Ovary (tissue), 3 donors: ENCODE data around the gene VEPH1.

Experiments used
- EP300 ChIP-seq: sonication (generic); formaldehyde crosslinking; IDR thresholded peaks from one replicate; pipeline ENCODE4 v1.6.1; 2017; ENCODE audit warnings: antibody characterized with exemption
- POLR2A ChIP-seq: fragments of 450-650 bp; IDR thresholded peaks from one replicate; pipeline ENCODE4 v1.6.1; 2017; ENCODE audit warnings: antibody characterized with exemption, mild to moderate bottlenecking, moderate library complexity
- TF ChIP-seq, protein P1 (sequence below), 3 donors: fragments of 450-650 bp in 2 of 3; fragments of 200-600 bp in 1 of 3; IDR thresholded peaks; one replicate each; pipeline versions ENCODE4 v1.5.1 to v1.8.0; 2016 to 2022; ENCODE audit warnings: antibody characterized with exemption in 3 of 3, mild to moderate bottlenecking in 1 of 3
- donor health status: DM: no; HTN: no; CAD: no.

DNA sequence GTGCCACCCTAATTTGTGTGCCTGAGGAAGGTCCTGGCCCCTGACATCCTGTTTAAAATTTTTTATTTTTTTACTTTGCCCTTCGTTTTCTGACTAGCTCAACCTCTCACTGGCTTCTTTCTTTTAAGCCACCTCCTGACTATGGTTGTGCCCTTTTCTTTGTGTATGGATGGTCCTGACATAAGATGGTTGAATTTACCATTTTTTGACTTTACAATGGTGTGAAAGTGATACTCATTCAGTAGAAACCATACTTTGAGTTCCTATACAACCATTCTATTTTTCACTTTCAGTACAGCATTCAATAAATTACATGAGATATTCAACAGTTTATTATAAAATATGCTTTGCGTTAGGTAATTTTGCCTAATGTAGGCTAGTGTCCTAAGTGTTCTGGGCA is 140.9 kb downstream of the VEPH1 start:
- TF ChIP-seq, protein P1, sequence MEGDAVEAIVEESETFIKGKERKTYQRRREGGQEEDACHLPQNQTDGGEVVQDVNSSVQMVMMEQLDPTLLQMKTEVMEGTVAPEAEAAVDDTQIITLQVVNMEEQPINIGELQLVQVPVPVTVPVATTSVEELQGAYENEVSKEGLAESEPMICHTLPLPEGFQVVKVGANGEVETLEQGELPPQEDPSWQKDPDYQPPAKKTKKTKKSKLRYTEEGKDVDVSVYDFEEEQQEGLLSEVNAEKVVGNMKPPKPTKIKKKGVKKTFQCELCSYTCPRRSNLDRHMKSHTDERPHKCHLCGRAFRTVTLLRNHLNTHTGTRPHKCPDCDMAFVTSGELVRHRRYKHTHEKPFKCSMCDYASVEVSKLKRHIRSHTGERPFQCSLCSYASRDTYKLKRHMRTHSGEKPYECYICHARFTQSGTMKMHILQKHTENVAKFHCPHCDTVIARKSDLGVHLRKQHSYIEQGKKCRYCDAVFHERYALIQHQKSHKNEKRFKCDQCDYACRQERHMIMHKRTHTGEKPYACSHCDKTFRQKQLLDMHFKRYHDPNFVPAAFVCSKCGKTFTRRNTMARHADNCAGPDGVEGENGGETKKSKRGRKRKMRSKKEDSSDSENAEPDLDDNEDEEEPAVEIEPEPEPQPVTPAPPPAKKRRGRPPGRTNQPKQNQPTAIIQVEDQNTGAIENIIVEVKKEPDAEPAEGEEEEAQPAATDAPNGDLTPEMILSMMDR (IDR thresholded peaks at IDR 0.05): no peak
- TF ChIP-seq POLR2A (no peak), EP300 (no peak)
